Measurements from ENCODE around the gene ABL1. TPM values are rescaled to one million over a fixed set of nuclear protein-coding genes. Genes with fewer than 3 reads are reported as not detected.

Gene ABL1
- total RNA-seq, 2 experiments from 2014 or later, result 30.2 to 33.0 TPM

GRCh38 chr9:130897105-130897751, 62.2 kb downstream of the ABL1 start:
- ATAC-seq (no peak), DNase-seq (no peak)
- Mint-ChIP-seq H3K4me1 (ENCODE audit: low read depth) (no peaks in the 10 kb centered on the region), H3K9me3 (no peaks in the 10 kb centered on the region), H3K27ac (no peak overlapping the region), H3K4me3 (no peak overlapping the region), H3K27me3 (no peaks in the 10 kb centered on the region), H3K36me3 (ENCODE audit: low read depth) (no peaks in the 10 kb centered on the region)
- intact Hi-C loops (cut with micrococcal nuclease), result no loop called here
- ChIA-PET CTCF (no interaction called here), POLR2A (no interaction called here)
- TF ChIP-seq, protein P1, sequence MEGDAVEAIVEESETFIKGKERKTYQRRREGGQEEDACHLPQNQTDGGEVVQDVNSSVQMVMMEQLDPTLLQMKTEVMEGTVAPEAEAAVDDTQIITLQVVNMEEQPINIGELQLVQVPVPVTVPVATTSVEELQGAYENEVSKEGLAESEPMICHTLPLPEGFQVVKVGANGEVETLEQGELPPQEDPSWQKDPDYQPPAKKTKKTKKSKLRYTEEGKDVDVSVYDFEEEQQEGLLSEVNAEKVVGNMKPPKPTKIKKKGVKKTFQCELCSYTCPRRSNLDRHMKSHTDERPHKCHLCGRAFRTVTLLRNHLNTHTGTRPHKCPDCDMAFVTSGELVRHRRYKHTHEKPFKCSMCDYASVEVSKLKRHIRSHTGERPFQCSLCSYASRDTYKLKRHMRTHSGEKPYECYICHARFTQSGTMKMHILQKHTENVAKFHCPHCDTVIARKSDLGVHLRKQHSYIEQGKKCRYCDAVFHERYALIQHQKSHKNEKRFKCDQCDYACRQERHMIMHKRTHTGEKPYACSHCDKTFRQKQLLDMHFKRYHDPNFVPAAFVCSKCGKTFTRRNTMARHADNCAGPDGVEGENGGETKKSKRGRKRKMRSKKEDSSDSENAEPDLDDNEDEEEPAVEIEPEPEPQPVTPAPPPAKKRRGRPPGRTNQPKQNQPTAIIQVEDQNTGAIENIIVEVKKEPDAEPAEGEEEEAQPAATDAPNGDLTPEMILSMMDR (IDR thresholded peaks at IDR 0.05), result no peak

DNA sequence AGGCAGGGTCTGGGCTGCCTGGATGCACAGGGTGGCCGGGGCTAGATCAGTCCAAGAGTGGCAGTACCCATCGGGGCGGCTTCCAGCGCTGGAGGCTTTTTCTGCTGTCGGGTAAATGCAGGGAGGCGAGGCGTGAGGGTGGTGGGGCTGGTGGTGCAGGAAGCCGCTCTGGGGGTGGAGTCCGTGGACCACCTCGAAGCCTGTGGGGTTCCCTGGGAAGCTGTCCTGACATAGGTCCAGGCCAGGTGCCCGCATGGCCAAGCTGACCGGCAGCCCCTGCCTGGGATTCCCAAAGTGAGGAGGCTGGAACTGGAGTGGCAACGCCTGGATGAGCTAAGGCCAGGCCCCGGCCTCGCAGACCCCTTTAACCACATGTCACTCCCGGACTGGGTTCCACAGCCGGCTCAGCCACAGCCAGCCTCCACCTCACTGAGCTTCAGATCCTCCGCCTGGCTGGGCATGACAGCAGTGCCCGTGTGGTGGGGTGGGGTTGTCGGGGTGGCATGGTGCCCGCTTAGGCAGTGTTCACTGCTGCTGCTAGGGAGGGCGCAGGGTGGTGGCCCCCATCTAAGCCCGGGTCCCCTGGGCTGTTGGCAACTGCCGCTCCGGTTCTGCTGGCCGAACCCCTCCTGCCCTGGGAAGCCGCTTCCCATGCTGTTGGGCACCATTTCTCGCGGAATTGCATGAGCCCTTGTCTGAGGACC, 62.9 kb downstream of the ABL1 start:
- intact Hi-C loops (cut with micrococcal nuclease), result no loop called here
- POLR2A ChIA-PET, result no interaction called here

DNA sequence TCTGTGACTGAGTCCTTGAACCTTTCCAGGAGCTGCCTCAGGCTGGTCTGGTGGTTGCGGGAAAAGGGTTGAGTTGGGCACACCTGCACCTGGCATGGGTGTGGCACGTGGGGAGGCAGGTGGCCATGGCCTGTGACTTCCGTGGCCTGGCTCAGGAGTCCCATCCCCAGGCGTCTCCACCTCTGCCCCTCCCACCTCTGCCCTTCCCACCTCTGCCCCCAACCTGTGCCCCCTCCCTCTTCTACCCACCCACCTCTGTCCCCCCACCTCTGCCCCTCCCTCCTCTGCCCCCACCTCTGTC, 63.4 kb downstream of the ABL1 start:
- TF ChIP-seq, protein P1 (IDR thresholded peaks at IDR 0.05), result no peak
- POLR2A ChIA-PET, result no interaction called here
- CTCF ChIA-PET, result no interaction called here
- H3K27ac Mint-ChIP-seq, result no peak overlapping the region
- no peak overlapping the region for H3K4me3 Mint-ChIP-seq
- DNase-seq (no peak), ATAC-seq (no peak)
- H3K9me3 Mint-ChIP-seq, result no peaks in the 10 kb centered on the region
- no peaks in the 10 kb centered on the region for H3K4me1 Mint-ChIP-seq (ENCODE audit: low read depth)
- intact Hi-C loops (cut with micrococcal nuclease), result no loop called here
- no peaks in the 10 kb centered on the region for H3K27me3 Mint-ChIP-seq
- H3K36me3 Mint-ChIP-seq (ENCODE audit: low read depth), result no peaks in the 10 kb centered on the region

More for the DNA sequence above, 62.9 kb downstream of the ABL1 start:
- CTCF ChIA-PET, result no interaction called here
- Mint-ChIP-seq H3K4me3 (no peak overlapping the region), H3K9me3 (no peaks in the 10 kb centered on the region), H3K27me3 (no peaks in the 10 kb centered on the region), H3K36me3 (ENCODE audit: low read depth) (no peaks in the 10 kb centered on the region), H3K27ac (no peak overlapping the region), H3K4me1 (ENCODE audit: low read depth) (no peaks in the 10 kb centered on the region)
- ATAC-seq, result no peak
- no peak for DNase-seq
- TF ChIP-seq, protein P1 (IDR thresholded peaks at IDR 0.05), result no peak

DNA sequence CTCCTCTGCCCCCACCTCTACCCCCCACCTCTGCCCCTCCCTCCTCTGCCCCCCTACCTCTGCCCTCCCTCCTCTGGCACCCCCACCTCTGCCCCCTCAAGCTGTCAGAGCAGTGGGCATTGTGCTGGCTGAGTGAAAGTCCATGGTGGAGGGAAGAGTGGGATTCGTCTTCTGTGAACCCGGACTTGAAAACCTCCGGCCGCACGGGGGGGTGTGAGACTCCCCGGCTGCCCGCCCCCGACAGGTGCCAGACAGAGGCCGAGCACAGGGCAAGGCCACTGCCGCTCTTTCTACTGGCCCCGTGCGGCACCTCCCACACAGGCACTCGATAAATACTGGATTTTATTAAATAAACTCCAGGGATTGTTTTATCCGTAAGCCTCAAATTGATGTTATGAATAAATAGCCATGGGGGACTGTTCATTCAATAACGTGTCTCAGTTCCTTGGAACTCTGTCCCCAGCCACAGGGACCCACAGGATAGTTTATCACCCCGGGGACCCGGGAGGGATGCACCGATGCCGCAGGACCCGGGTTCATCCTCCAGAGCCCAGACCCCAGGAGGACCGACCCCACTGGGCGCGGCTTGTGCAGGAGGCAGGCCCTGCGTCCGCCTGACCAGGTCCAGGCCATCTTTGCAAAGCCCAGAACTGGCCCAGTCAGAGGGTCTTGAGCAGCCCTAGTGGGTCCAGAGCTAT, 64.1 kb downstream of the ABL1 start:
- no peak for ATAC-seq
- POLR2A ChIA-PET, result no interaction called here
- Mint-ChIP-seq H3K27ac (no peak overlapping the region), H3K9me3 (no peaks in the 10 kb centered on the region), H3K27me3 (no peaks in the 10 kb centered on the region), H3K36me3 (ENCODE audit: low read depth) (no peaks in the 10 kb centered on the region), H3K4me3 (no peak overlapping the region), H3K4me1 (ENCODE audit: low read depth) (no peaks in the 10 kb centered on the region)
- intact Hi-C loops (cut with micrococcal nuclease), result no loop called here
- no peak for DNase-seq
- TF ChIP-seq, protein P1 (IDR thresholded peaks at IDR 0.05), result no peak
- CTCF ChIA-PET, result interaction anchor here (1.4 kb wide), 1 partner anchor 9 kb away, joined by 3 read pairs; no protein-coding TSS in a partner anchor

Data from activated CD8-positive, alpha-beta T cell treated with anti-CD3 and anti-CD28 coated beads for 36 hours (primary cell).